Urothelium cell line (cell line): Measurements from ENCODE around the gene OS9.

ENCODE experiments used
- DNase-seq: peaks from one replicate; pipeline ENCODE4 v3.0.0; 2011; ENCODE audit warnings: low spot score, mixed read lengths
- FAIRE-seq: peaks from 2 replicates; lab custom pipeline; 2011; peaks lifted over from hg19 to GRCh38; lab: Jason Lieb, UNC

The OS9 gene

DNA sequence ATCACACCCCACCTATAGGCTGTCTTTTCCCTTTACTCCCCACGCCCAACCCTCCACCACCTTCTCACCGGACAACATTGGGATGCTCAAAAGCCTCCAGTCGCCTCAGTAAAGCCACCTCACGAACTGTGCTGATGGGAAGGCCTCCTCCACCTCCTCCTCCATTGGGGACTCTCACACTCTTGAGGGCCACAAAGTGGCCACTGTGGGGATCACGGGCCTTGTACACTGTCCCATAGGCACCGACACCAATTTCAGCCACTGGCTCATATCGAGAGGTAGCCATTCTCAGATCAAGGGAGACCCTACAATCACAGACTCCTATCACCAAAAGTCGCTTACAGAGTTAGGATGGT, 57.5 kb downstream of the OS9 start:
- FAIRE-seq = no peak
- no peak for DNase-seq

GRCh38 chr12:57751788-57752667, 58.1 kb downstream of the OS9 start, which contains the start of gene CDK4:
CDK4 (minus strand) TSS chr12:57752310; CDS start chr12:57751717, 593 bp downstream.
- peak; percentile 96 for FAIRE-seq
- peak; percentile 98 for DNase-seq

GRCh38 chr12:57752668-57753000, 58.7 kb downstream of the OS9 start:
- FAIRE-seq (no peak), DNase-seq (no peak)

DNA sequence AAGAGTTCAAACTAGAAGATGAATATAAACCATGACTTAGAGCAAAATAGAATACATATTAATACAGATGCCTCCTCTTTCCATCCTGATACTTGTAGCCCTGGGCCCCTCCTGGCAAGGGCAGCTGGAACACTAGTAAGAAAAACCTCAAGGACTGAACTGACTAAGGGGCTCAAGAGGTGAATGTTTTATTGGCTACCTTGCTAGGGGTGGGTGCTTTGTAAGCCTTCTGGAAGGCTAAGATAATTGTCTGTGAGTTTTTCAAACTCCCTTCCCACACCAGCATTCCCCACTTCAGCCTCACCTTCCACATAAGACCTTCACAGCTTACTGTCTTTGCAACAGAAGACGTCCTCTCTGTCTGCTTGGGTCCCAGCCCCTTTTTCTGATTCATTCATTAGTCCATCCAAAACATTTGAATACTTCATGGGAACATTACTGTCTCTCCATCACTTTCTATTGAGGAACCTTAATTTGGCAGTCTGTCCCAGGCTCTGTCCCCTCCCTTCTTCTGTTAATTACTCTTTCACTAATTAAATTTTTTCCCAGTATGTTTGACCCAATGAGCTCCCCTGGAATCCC, 59.9 kb downstream of the OS9 start:
- no peak for DNase-seq

DNA sequence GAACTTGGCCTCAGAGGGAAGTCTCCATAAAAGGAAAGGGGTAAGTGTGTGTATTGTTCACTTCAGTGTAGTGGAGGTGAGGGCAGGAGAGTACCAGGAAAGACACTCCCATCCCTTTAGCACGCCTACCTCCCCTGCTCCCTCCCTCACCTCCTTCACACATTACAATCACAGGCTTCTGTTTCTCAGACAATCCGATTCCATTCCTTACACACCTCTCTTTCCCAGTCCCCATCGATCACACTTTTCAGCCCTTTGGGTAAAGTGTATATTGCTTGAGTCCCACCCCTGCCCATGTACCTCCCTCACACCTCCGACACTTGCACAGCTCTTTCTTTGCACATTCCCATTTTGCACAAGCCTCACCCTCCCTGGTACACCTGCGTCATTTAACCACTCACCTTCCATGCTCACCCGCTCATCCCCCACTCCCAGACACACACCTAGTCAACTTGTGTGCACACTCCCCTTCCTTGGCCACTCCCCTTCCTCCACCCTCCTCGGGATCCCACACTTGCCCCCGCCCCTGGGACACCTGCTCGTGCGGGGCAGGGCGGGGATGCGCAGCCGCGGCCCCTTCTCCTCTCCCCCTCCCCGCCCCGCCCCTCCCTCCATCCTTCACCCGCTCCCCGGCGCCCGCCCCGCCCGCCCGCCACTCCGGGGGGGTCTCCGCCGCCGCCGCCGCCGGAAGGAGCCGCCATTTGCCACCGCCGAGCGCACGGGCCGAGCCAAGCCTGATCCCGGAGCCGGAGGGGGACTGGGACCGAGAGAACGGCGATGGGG, 60.7 kb downstream of the OS9 start, which contains the start of gene MARCHF9:
TSS of gene MARCHF9 (plus strand) at position 693 of the 783 bp plus-strand sequence. CDS start 426 bp downstream, outside the sequence.
- DNase-seq = peak; percentile 80
- FAIRE-seq = peak; percentile 94

More for the DNA sequence above, 59.9 kb downstream of the OS9 start:
- no peak for FAIRE-seq

DNA sequence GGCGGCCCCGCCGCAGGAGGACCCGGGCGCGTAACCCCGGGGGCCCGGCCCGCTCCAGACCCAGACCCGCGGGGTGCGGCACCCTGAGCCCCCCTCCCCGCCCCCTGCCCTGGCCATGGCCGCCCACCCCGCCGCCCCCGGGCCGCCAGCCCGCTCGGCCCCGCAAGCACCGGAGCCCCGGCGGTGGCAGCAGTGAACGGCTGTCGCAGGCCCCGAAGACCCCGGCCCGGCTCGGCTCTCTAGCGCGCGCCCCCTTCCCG, 61.2 kb downstream of the OS9 start:
- no peak for FAIRE-seq
- no peak for DNase-seq

DNA sequence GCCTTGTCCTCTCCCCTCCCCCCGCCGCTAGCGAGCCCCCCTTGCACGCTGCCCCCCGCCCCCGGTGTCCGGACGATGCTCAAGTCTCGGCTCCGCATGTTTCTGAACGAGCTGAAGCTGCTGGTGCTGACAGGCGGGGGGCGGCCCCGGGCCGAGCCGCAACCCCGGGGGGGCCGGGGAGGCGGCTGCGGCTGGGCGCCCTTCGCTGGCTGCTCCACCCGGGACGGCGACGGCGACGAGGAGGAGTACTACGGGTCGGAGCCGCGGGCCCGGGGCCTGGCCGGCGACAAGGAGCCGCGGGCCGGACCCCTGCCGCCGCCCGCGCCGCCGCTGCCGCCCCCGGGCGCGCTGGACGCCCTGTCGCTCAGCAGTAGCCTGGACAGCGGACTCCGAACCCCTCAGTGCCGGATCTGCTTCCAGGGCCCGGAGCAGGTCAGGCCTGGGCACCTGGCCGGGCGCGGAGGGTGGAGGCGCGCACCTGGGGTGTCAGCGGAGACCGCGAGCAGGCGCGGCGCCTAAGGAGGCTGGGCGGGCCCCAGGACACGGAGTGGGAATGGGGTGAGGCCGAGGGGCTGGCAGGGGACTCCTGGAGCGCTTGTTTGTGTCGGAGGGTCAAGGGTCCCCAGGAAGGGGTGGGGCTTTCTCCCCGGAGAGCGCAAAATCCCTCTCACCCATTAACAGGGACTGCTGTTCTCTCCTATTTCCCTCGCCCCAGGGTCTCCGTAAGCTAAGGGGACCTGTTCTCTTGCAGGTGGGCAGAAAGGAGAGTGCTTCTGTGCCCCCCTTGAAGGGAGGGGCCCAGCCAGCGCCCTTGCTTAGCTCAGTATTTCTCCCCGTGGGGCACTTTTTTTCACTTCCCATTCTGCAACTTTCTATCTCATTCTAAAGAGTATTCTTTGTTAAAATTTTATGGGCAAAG, 61.8 kb downstream of the OS9 start:
- no peak for FAIRE-seq
- DNase-seq = no peak

- FAIRE-seq (no peak), DNase-seq (peak; percentile 82)
Observed at GRCh38 chr12:57756406-57757341, 62.7 kb downstream of the OS9 start.

DNA sequence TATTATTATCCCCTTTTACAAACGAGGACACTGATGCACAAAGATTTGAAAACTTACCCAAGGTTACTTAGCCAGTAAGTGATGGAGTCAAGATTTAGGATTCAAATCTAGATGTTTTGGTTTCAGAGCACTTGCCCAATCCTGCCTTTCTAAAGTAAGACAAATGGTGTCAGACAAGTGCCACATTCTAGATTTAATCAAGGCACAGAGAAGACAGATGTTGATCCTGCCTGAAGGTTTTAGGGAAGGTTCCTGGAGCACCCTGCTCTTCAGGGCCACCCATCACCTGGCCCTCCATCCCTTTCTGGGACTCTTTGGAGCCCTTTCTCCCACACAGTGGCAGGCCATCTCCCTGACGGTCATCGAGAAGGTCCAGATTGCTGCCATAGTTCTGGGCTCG, 63.8 kb downstream of the OS9 start:
- DNase-seq (no peak), FAIRE-seq (no peak)

DNA sequence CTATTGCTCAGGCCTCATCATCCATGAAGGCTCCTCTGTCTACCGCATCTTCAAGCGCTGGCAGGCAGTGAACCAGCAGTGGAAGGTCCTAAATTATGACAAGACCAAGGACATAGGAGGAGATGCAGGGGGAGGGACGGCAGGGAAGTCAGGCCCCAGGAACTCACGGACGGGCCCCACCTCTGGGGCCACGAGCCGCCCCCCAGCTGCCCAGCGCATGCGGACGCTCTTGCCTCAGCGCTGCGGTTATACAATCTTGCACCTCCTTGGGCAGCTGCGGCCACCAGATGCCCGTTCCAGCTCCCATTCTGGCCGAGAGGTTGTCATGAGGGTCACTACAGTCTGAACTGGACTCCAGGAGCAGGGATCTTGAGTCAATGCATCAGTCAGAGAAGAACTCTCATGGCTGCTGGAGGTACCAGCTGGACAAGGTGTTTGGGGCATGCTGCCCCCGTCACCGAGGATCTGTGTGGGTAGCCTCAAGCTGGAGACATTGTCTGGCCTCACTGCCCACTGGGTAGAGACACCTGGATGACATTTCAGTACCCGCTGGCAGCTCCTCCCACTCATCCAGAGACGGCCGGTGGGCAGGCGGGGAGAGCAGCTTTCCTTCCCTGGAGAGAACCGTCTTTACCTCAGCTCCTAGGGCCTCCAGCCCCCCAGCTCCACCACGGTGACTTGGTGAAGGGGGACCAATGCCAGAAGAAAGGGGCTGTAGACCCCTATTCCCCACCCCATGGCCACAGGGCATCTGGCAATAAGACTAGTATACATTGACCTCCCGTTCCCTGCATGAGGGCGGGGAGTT, 64.8 kb downstream of the OS9 start:
- no peak for FAIRE-seq
- no peak for DNase-seq

DNA sequence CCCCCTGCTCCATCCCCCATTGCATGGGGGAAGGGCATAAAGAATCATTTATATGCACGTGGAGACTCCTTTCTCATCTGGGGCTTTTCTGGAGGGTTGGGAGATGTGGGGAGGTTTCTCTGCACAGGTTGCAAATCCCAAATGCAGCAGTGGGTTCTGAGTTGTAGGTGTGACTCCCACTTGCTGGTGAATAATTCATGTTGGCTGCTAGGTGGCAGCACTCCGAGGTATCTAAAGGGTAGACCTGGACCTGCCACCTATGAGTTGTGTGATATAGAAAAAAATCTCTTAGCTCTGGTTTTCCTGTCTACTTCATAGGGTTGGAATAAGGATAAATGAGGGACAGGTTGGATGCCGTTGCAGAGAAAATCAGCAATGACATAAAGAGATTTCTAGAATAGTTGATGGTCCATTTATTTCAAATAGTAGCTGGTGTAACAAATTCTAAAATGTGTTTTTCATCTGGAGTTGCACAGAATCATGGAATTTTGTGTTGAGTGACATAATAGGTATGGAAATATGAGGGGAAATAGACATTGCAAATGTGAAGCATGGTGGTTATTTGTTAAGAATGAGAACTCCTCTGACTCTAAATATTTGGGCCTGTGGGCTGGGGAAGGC, 65.5 kb downstream of the OS9 start:
- FAIRE-seq = no peak
- no peak for DNase-seq

DNA sequence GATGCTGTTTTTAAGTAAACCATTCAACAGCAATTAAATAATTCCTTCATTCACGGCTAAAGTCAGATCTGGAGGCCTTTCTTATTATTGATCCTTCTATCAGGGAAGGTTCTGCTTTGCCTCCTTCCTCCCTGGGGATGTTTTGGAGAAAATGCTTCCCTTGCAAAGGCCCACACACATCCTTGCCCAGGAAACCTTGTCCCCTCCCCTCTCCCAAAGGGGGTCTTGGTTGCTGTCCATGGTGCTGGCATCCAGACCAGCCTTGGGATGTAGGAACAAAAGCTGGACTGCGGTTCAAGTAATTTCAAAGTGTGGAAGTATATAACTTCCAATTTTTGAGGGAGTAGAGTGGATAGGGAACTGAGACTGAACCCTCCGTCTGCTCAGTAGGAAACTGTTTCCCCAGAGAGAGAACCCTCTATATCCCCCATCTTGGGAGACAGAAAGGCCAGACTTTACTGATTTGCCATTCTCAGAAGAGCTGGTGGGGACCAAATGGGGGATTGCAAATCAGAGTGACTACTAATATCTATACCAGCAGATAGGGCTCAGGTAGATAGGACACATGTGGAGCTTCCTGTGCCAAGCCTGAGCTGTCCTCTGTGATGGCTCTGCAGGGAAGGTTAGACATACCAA, 66.5 kb downstream of the OS9 start:
- FAIRE-seq (no peak), DNase-seq (no peak)

GRCh38 chr12:57761391-57761998, 67.6 kb downstream of the OS9 start:
- FAIRE-seq = no peak
- no peak for DNase-seq

DNA sequence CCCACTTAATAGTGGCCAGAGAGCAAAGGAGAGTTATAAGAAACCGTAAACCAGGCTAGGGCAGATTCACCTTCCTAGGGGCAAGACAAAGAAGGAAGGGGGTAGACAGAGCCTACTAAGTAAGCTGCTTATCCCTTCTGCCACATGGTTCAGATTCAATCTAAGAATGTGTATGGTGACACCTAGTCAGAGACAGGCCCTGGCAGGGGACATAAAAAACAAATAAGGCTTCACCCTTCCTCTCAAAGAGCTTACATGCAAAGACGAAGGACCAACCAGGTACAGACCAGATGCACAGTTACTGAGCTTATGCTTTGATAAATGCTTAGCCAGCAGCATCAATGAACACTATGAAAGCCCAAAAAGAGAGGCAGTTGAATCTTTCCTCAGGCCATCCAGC, 68.5 kb downstream of the OS9 start:
- FAIRE-seq = no peak
- DNase-seq = no peak

- no peak for FAIRE-seq
- no peak for DNase-seq
Observed at GRCh38 chr12:57763881-57764661, 70.1 kb downstream of the OS9 start.

- DNase-seq (no peak), FAIRE-seq (no peak)
Observed at GRCh38 chr12:57764662-57765002, 70.7 kb downstream of the OS9 start.
